ENCODE results near the gene TOM1L2. TPM values are rescaled to one million over a fixed set of nuclear protein-coding genes. Genes with fewer than 3 reads are reported as not detected.

The TOM1L2 gene
- total RNA-seq, 1 donor from 2014 or later, result 88.6 TPM

DNA sequence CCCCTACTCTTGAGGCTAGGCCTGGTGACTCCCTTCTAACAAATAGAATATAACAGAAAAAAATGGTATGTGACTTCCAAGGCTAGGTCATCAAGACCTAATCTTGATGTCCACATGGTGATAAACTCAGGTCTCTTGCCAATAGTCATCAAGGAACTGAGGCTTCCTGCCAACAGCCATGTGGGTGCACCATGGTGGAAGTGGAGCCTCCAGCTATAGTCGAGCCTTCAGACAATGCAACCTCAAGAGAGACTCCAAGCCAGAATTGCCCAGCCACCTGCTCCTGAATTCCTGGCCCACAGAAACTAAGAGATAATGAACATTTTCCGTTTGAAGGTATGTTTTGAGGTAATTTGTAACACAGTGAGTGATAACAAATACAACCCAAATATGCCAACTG lies 79.5 kb downstream of the TOM1L2 start:
- no peaks in the 10 kb centered on the region for H3K9me3 ChIP-seq
- no peaks in the 10 kb centered on the region for H3K27me3 ChIP-seq
- H3K36me3 ChIP-seq, result peaks cover 0 to 19% of the 10 kb centered on the region in 2 donors
- intact Hi-C loops (cut with DNase I), result no loop called here
- TF ChIP-seq, protein P1, sequence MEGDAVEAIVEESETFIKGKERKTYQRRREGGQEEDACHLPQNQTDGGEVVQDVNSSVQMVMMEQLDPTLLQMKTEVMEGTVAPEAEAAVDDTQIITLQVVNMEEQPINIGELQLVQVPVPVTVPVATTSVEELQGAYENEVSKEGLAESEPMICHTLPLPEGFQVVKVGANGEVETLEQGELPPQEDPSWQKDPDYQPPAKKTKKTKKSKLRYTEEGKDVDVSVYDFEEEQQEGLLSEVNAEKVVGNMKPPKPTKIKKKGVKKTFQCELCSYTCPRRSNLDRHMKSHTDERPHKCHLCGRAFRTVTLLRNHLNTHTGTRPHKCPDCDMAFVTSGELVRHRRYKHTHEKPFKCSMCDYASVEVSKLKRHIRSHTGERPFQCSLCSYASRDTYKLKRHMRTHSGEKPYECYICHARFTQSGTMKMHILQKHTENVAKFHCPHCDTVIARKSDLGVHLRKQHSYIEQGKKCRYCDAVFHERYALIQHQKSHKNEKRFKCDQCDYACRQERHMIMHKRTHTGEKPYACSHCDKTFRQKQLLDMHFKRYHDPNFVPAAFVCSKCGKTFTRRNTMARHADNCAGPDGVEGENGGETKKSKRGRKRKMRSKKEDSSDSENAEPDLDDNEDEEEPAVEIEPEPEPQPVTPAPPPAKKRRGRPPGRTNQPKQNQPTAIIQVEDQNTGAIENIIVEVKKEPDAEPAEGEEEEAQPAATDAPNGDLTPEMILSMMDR (IDR thresholded peaks at IDR 0.05), result no peak
- no peak for TF ChIP-seq POLR2A (IDR thresholded peaks at IDR 0.05)
- TF ChIP-seq POLR2AphosphoS5 (IDR thresholded peaks at IDR 0.05; ENCODE audit: insufficient read depth in 1 of 2, low read depth in 1 of 2), result no peak
- H3K4me3 ChIP-seq, result no peak overlapping the region
- DNase-seq (ENCODE audit: extremely low spot score in 2 of 2), result no peak
- H3K27ac ChIP-seq, result no peak overlapping the region
- H3K4me1 ChIP-seq, result peaks cover under 1% of the 10 kb centered on the region

DNA sequence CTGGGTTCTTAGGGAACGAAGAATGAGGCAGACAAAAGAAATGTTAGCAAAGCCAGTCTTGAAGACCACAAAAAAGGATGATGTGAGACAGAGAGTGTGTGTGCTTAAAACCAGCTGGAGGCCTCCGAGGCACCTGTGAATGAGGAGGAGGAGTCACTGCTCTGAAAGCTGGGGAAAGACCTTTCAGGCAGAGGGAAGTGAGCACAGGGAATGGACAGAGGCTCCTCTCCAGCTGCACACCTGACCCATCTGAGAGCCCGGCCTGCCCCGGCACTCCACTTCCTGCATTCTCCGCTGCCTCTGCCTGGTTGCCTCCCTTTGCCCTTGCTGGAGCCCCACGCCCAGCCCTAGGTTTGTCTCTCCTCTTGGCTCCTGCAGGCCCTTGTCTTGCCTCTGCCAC lies 80.2 kb downstream of the TOM1L2 start:
- TF ChIP-seq POLR2AphosphoS5 (IDR thresholded peaks at IDR 0.05; ENCODE audit: insufficient read depth in 1 of 2, low read depth in 1 of 2) (no peak), POLR2A (IDR thresholded peaks at IDR 0.05) (no peak)
- TF ChIP-seq, protein P1 (IDR thresholded peaks at IDR 0.05), result no peak
- no peak for DNase-seq (ENCODE audit: extremely low spot score in 2 of 2)
- no peaks in the 10 kb centered on the region for H3K9me3 ChIP-seq
- peaks cover 0 to 14% of the 10 kb centered on the region in 2 donors for H3K36me3 ChIP-seq
- H3K27ac ChIP-seq, result no peak overlapping the region
- no peak overlapping the region for H3K4me3 ChIP-seq
- H3K27me3 ChIP-seq, result no peaks in the 10 kb centered on the region
- intact Hi-C loops (cut with DNase I), result no loop called here
- peaks cover 8% of the 10 kb centered on the region for H3K4me1 ChIP-seq

DNA sequence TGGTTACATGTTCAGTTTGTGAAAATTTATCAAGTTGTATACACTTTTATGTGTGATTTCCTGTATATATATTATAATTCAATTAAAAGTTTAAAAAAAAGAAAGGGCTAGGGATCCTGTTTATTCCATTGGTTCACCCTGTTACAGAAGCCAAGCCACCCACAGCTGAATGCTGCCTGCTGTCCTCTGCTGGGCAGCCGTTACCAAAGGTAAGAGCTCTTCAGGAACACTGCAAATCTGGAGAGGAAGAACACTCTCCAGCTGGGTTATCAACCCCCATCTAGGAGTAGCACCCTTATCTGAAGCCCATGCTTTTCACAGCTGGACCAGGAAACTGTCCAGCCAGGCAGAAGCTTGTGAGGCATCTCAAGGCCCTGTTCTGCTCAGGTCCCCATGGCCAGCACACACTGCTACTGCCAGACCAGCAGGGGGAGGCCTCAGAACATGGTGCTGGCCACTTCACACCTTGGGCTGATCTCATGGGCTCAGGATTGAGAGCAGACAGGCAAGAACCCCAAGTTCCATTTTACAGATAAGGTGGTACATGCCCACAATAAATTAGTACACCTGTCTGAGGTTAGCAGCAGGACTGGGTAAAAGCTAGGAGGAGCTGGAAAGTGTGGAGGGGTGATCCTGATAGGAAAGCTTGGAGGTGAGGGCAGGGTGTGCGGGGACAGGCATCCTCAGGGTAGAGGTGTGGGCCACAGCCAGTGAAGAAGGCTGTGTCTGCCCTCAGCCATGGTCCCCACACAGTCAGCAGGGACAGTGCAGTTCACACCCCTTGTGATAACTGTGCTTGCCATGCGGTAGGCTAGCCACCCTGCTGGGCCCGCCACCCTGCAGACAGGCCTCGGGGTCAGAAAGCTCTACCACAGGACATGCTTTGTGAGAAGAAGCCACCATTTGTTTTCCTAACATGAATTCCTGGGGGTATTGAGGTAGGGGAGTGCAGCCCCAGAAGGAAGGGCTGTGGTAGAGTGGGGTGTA lies 81.1 kb downstream of the TOM1L2 start:
- no peaks in the 10 kb centered on the region for H3K9me3 ChIP-seq
- H3K36me3 ChIP-seq, result peaks cover 0 to 7% of the 10 kb centered on the region in 2 donors
- intact Hi-C loops (cut with DNase I), result no loop called here
- H3K4me1 ChIP-seq, result peaks cover 17% of the 10 kb centered on the region
- no peak for DNase-seq (ENCODE audit: extremely low spot score in 2 of 2)
- TF ChIP-seq POLR2AphosphoS5 (IDR thresholded peaks at IDR 0.05; ENCODE audit: insufficient read depth in 1 of 2, low read depth in 1 of 2), result no peak
- no peak for TF ChIP-seq POLR2A (IDR thresholded peaks at IDR 0.05)
- TF ChIP-seq, protein P1 (IDR thresholded peaks at IDR 0.05), result peak in 1 of 3 experiments; percentile 45
- H3K4me3 ChIP-seq, result no peak overlapping the region
- H3K27me3 ChIP-seq, result no peaks in the 10 kb centered on the region
- no peak overlapping the region for H3K27ac ChIP-seq

DNA sequence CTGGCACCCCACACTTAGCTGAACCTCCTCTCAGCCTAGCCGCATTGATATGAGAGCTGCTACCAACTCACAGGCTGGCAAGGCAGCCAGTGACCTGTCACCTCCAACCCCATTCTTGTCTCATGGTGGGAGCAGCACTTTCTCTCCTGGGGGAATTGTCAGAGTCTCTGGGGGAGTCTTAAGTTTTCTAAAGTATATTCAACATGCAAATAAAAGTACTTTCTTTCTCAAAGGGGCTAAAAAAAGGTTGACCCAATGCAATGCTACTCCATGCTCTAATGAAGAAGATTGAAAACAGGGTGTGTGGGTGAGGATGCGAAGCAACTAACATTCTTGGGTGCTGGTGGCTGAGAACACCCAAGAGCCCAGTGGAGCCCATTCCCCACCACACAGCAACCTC lies 82.3 kb downstream of the TOM1L2 start:
- H3K36me3 ChIP-seq, result peaks cover 0 to 3% of the 10 kb centered on the region in 2 donors
- H3K9me3 ChIP-seq, result no peaks in the 10 kb centered on the region
- TF ChIP-seq POLR2AphosphoS5 (IDR thresholded peaks at IDR 0.05; ENCODE audit: insufficient read depth in 1 of 2, low read depth in 1 of 2) (no peak), POLR2A (IDR thresholded peaks at IDR 0.05) (no peak)
- TF ChIP-seq, protein P1 (IDR thresholded peaks at IDR 0.05), result no peak
- no peaks in the 10 kb centered on the region for H3K27me3 ChIP-seq
- H3K27ac ChIP-seq, result no peak overlapping the region
- intact Hi-C loops (cut with DNase I), result no loop called here
- H3K4me1 ChIP-seq, result peaks cover 19% of the 10 kb centered on the region
- H3K4me3 ChIP-seq, result no peak overlapping the region
- no peak for DNase-seq (ENCODE audit: extremely low spot score in 2 of 2)

DNA sequence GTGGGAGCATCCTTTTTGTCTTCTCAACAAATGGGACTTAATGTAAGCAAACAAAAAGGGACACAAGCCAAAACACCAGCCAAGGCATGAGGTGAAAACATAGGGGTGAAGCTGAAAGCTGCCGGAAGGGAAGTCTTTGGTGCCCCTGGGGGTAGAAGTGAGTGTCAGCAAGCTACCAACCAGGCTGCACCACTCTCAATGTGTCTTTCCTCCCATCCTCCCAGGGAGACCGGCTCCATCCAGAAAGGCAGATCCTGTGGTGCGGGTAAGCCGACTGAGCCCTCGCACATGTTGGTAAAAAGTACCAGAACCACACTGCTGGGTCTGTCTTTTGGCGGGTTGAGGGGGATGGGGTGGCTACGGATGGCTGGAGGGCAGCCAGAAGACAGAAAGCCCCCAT lies 83.4 kb downstream of the TOM1L2 start:
- Histone ChIP-seq H3K27me3 (no peaks in the 10 kb centered on the region), H3K36me3 (peaks cover 0 to 6% of the 10 kb centered on the region in 2 donors), H3K27ac (no peak overlapping the region), H3K9me3 (no peaks in the 10 kb centered on the region), H3K4me1 (peaks cover 19% of the 10 kb centered on the region), H3K4me3 (no peak overlapping the region)
- TF ChIP-seq POLR2A (IDR thresholded peaks at IDR 0.05) (no peak), POLR2AphosphoS5 (IDR thresholded peaks at IDR 0.05; ENCODE audit: insufficient read depth in 1 of 2, low read depth in 1 of 2) (no peak)
- TF ChIP-seq, protein P1 (IDR thresholded peaks at IDR 0.05), result no peak
- no peak for DNase-seq (ENCODE audit: extremely low spot score in 2 of 2)
- intact Hi-C loops (cut with DNase I), result no loop called here
